Measurements from ENCODE around the gene HOXB1. TPM values are rescaled to one million over a fixed set of nuclear protein-coding genes. Genes with fewer than 3 reads are reported as not detected.

Gene HOXB1
- total and polyA plus RNA-seq, 2 of the 8 experiments (the other 6 are each of a cell fraction or from before 2014, with no cell fraction given), result not detected

DNA sequence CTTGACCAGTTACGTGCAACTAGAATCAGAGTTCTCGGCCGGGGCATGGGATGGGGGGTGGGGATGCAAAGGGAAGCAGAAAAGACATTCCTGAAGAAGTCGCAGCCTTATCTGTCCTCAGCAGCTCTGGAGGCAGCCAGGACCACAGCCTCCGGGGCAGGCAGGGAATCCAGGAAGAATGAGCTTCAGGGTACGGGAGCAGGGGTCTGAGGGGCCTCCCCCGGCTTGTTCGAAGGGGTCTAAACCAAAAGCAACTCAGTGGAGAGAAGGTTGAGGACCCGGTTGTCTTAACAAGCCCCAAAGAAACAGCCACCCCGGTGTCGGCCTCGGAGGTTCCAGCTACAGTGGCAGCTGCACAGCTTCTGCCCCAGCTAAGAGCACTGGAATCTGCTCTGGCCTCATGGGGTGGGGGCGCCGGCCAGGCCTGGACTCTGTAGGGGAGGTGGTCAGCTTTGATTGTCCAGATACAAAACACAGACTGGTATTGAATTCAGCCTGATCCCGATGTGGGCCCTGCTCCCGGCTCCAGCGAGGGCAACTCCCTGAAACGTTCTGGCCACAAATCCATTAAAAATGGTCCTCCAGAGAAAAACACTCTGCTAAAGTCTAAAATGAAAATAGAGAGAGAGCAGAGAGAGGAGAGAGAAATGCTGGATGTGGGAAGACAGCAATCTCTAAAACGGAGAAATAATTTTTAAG, 39.7 kb upstream of the HOXB1 start:
- Histone ChIP-seq H2AK5ac (ENCODE audit: low read depth, low read length) (no peak overlapping the region), H4K20me1 (replicated peaks in 1 of 2; ENCODE audit: control insufficient read depth in 1 of 2, insufficient read depth in 2 of 2, low read length in 2 of 2) (peaks cover 9 to 47% of the 10 kb centered on the region in 2 experiments), H3K27me3 (replicated peaks in 1 of 4; ENCODE audit: control insufficient read depth in 3 of 4, extremely low read depth in 1 of 4, insufficient read depth in 3 of 4, low read length in 3 of 4) (peaks cover 99 to 100% (median 100%) of the 10 kb centered on the region in 4 experiments), H3K79me1 (ENCODE audit: low read depth, low read length) (no peaks in the 10 kb centered on the region), H3K4me2 (ENCODE audit: insufficient read depth in 1 of 2, low read depth in 2 of 2, low read length in 2 of 2) (no peak overlapping the region), H2AFZ (ENCODE audit: low read length) (no peak overlapping the region), H3K14ac (ENCODE audit: insufficient read length) (no peak overlapping the region), H3K18ac (ENCODE audit: extremely low read depth, low read length) (no peak overlapping the region), H2BK5ac (ENCODE audit: low read depth, low read length) (no peak overlapping the region), H3K56ac (replicated peaks; ENCODE audit: insufficient read length, low read depth, low read length) (no peak overlapping the region), H3K9me3 (ENCODE audit: insufficient read depth in 2 of 2, low read depth in 1 of 2, low read length in 1 of 2) (no peaks in the 10 kb centered on the region), H4K5ac (ENCODE audit: insufficient read length, low read depth, low read length) (no peak overlapping the region), H4K8ac (ENCODE audit: extremely low read depth, insufficient read depth, low read length) (no peak overlapping the region), H3K36me3 (ENCODE audit: control insufficient read depth in 2 of 4, insufficient read depth in 4 of 4, low read length in 3 of 4) (no peaks in the 10 kb centered on the region; a peak in 1 of 8 replicates), H4K91ac (replicated peaks; ENCODE audit: insufficient read length, low read length) (no peak overlapping the region), H3K9ac (replicated peaks in 1 of 4; ENCODE audit: extremely low read depth in 1 of 4, low read depth in 3 of 4, low read length in 3 of 4) (no peak overlapping the region), H3K23me2 (ENCODE audit: low read depth, low read length) (no peaks in the 10 kb centered on the region), H3K4ac (replicated peaks; ENCODE audit: insufficient read length, low read depth, low read length) (no peak overlapping the region), H3K79me2 (ENCODE audit: control insufficient read depth in 1 of 2, insufficient read depth in 2 of 2, low read length in 2 of 2) (no peaks in the 10 kb centered on the region), H3K23ac (ENCODE audit: insufficient read length) (no peak overlapping the region), H3K4me3 (ENCODE audit: extremely low read depth in 1 of 4, insufficient read depth in 2 of 4, low read depth in 3 of 4, low read length in 4 of 4) (no peak overlapping the region), H3K4me1 (replicated peaks in 1 of 4; ENCODE audit: control insufficient read depth in 3 of 4, insufficient read depth in 4 of 4, low read length in 3 of 4) (peaks cover 0 to 5% (median under 1%) of the 10 kb centered on the region in 4 experiments; a peak in 4 of 7 replicates), H2BK12ac (ENCODE audit: low read depth, low read length) (no peak overlapping the region), H2BK20ac (ENCODE audit: low read length) (no peak overlapping the region), H3K27ac (ENCODE audit: low read depth, low read length) (no peak overlapping the region), H2BK15ac (ENCODE audit: low read length) (no peak overlapping the region), H2BK120ac (replicated peaks; ENCODE audit: low read depth, low read length) (no peak overlapping the region)
- WGBS, 2 experiments (ENCODE audit: extremely low coverage in 1 of 2, insufficient coverage in 1 of 2, insufficient read length in 1 of 2, insufficient replicate concordance in 2 of 2, low coverage in 1 of 2, low lambda C conversion rate in 2 of 2, missing lambda C conversion rate in 1 of 2), result 12% methylated on average over 19 of the region's 19 CpGs; no CpG with 5 or more reads in 1 of the 2 experiments
- DNase-seq (ENCODE audit: low read depth in 1 of 2, low spot score in 2 of 2) (no peak), FAIRE-seq (no peak)
- CTCF ChIA-PET (ENCODE audit: partially characterized antibody), result interaction anchor here (0.6 to 4.8 kb wide), 14 partner anchors 8 to 113 kb away, joined by 3 to 32 read pairs (median 4); partner anchors contain the start of gene HOXB5
- no peak for TF ChIP-seq CBX5 (IDR thresholded peaks at IDR 0.05; ENCODE audit: low read depth, low read length)
- peak; percentile 91 for TF ChIP-seq SUZ12 (IDR thresholded peaks at IDR 0.05; ENCODE audit: low read length)
- peak; percentile 93 for TF ChIP-seq EZH2 (IDR thresholded peaks at IDR 0.05; ENCODE audit: low read depth, low read length, severe bottlenecking)
- TF ChIP-seq CTBP2 (IDR thresholded peaks at IDR 0.05; ENCODE audit: borderline replicate concordance, insufficient read depth, insufficient read length, low read length), result peak; percentile 61
- TF ChIP-seq GTF2F1 (IDR thresholded peaks at IDR 0.05; ENCODE audit: borderline replicate concordance, low read depth, low read length), result no peak
- no peak for TF ChIP-seq GABPA (IDR thresholded peaks at IDR 0.05; ENCODE audit: borderline replicate concordance, insufficient read depth, low read length)
- peak; percentile 60; the same call in 1 of the 2 replicates for TF ChIP-seq CBX8 (IDR thresholded peaks at IDR 0.05; ENCODE audit: borderline replicate concordance, low read depth, low read length)
- no peak for TF ChIP-seq POLR2AphosphoS5 (IDR thresholded peaks at IDR 0.05; ENCODE audit: low read depth, low read length)
- no peak for TF ChIP-seq RXRA (IDR thresholded peaks at IDR 0.05; ENCODE audit: insufficient read depth, low read depth, low read length)
- TF ChIP-seq SP1 (IDR thresholded peaks at IDR 0.05; ENCODE audit: low read depth, low read length), result no peak
- POLR2A ChIA-PET (ENCODE audit: partially characterized antibody), result interaction anchor here (1.8 kb wide), 1 partner anchor 14 kb away, joined by 8 read pairs; no protein-coding TSS in a partner anchor
